NCI-H345 (cell line): ENCODE results near the gene NEURL1.
"Not testable (repeated sequence)": the region's sequence is repeated elsewhere in the genome, so short reads cannot be mapped to it uniquely, and the experiment has no call there.

Experiments used
- DNase-seq: peaks from one replicate; lab custom pipeline; 2025; lab: John Stamatoyannopoulos, UW

Gene NEURL1

GRCh38 chr10:103607051-103607450 is 113.5 kb downstream of the NEURL1 start:
- DNase-seq: not testable (repeated sequence)

GRCh38 chr10:103608056-103608455 is 114.6 kb downstream of the NEURL1 start:
- not testable (repeated sequence) for DNase-seq

GRCh38 chr10:103609231-103610082 is 116.0 kb downstream of the NEURL1 start:
- no peak for DNase-seq

- DNase-seq: no peak
These were observed 116.6 kb downstream of the NEURL1 start for GRCh38 chr10:103610083-103610472.

- no peak for DNase-seq
These were observed 117.5 kb downstream of the NEURL1 start for GRCh38 chr10:103610921-103611511.

- DNase-seq: no peak
These were observed 119.2 kb downstream of the NEURL1 start for GRCh38 chr10:103612462-103613365.

GRCh38 chr10:103613616-103614015 is 120.1 kb downstream of the NEURL1 start:
- DNase-seq: no peak

GRCh38 chr10:103614306-103615158 is 121.0 kb downstream of the NEURL1 start:
- no peak for DNase-seq

GRCh38 chr10:103616705-103617601 is 123.4 kb downstream of the NEURL1 start:
- DNase-seq: no peak

GRCh38 chr10:103617602-103618385 is 124.3 kb downstream of the NEURL1 start:
- DNase-seq: no peak

GRCh38 chr10:103618575-103619423 is 125.3 kb downstream of the NEURL1 start:
- DNase-seq: no peak

GRCh38 chr10:103619424-103620351 is 126.2 kb downstream of the NEURL1 start:
- no peak for DNase-seq

- DNase-seq: no peak
These were observed 126.8 kb downstream of the NEURL1 start for GRCh38 chr10:103620352-103620740.

GRCh38 chr10:103620891-103621782 is 127.6 kb downstream of the NEURL1 start:
- no peak for DNase-seq

- no peak for DNase-seq
These were observed 128.2 kb downstream of the NEURL1 start for GRCh38 chr10:103621783-103622125.

- no peak for DNase-seq
These were observed 128.8 kb downstream of the NEURL1 start for GRCh38 chr10:103622286-103622685.
